GM12873 (cell line): Measurements from ENCODE around the gene BAG5.

Source experiments
- CTCF ChIP-seq: IDR thresholded peaks from 2 replicates; pipeline ENCODE4 v1.5.1; 2012; ENCODE audit warnings: low read depth, mild to moderate bottlenecking, moderate library complexity, low read length, control low read depth; ENCODE audit not compliant: insufficient read depth; ENCODE audit errors: missing control alignments

The BAG5 gene

GRCh38 chr14:103534576-103535061 lies 27.8 kb downstream of the BAG5 start:
- TF ChIP-seq CTCF, result no peak

- no peak for TF ChIP-seq CTCF
Measured at GRCh38 chr14:103533999-103534575, 28.4 kb downstream of the BAG5 start.

GRCh38 chr14:103533137-103533998 lies 29.1 kb downstream of the BAG5 start:
- TF ChIP-seq CTCF, result no peak

- no peak for TF ChIP-seq CTCF
Measured at GRCh38 chr14:103532216-103533136, 30.0 kb downstream of the BAG5 start.

- TF ChIP-seq CTCF, result no peak
Measured at GRCh38 chr14:103531421-103532215, 30.8 kb downstream of the BAG5 start.

GRCh38 chr14:103530831-103531230 lies 31.6 kb downstream of the BAG5 start:
- TF ChIP-seq CTCF, result no peak
